GM19043 (cell line): ENCODE measurements around the gene AQP1.

Source experiments
- ATAC-seq: cut with Tn5 transposase; IDR thresholded peaks from one replicate; pipeline ENCODE4 v1.9.1; 2021; ENCODE audit warnings: low read depth; ENCODE audit not compliant: unreplicated experiment

Gene AQP1

GRCh38 chr7:30971440-30971839, 59.8 kb downstream of the AQP1 start:
- ATAC-seq = no peak

GRCh38 chr7:30971840-30972563, 60.3 kb downstream of the AQP1 start:
- no peak for ATAC-seq

DNA sequence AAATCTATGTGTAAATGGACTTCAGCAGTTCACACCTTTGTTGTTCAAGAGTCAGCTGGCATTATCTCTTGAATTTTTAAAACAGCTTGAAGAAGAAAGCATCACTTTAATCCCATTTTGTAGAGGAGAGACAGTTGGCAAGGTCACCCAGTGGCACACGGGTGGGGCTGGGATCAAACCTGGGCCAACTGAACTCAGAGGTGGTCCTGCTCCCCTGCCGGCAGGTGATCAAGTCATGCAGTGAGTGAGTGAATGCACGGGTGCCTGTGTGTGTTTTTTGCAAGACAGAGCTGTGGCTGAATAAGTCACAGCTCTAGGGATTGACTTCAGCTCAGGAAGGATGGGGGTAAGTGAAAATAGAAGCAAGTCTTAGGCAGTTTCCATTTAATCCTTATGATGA, 61.6 kb downstream of the AQP1 start:
- ATAC-seq = no peak

DNA sequence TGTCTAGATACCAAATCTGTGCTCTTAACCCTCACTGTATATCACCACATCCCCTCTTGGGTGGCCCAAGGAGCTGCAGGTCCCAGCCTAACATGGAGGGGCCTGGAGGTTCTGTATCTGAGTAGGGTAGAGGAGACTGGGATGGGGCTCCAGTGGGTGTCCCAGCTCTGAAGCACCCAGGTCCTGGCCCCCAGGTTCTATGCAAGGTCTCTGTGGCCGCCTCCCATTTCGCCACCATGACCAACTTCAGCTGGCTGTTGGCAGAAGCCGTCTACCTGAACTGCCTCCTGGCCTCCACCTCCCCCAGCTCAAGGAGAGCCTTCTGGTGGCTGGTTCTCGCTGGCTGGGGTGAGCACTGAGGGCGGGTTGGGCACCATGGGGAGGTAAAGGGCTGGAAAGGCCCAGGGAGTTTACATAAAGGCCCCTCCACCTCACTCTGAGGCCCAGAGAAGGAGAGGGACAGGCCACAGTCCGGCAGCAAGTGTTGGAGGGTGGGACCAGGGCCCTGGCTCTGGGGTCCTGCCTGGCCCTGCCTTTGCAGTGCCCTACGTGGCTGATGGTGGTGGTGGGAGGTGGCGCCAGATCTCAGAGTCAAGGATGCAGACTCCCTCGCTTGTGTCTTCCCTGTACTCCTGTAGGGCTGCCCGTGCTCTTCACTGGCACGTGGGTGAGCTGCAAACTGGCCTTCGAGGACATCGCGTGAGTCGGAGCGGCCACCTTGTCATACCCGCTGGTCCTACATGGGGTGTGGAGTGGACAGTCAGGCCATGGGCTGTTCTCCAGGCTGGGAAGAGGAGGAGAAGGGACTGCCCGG, 62.3 kb downstream of the AQP1 start:
- no peak for ATAC-seq

DNA sequence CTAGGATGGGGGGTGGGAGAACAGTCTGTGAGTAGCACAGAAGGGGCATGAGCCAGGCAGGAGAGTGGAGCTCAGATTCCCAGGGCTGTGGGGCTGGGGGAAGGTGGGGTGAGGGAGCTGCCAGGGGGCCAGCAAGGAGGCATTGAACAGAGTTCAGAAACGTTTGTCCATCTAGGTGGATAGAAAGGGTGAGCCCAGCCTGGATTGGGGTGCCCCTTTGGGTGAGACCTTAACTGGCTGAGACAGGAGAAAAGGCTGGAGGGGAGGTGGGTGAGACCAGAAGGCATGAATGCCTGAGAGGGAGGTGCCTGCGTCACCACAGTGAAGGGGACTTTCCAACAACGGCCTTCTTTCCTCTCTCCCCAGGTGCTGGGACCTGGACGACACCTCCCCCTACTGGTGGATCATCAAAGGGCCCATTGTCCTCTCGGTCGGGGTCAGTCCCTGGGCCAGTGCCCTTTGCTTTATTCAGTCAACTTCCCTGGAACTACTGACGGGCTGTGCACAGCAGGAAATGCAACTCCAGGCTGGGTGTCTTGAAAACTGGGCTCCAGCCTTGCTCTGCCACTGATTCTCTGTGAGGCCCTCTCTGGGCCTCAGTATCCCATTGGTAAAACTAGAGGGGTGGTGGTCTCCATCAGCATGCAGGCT, 63.1 kb downstream of the AQP1 start:
- ATAC-seq = peak; percentile 87
